ENCODE data around the gene AKR1A1. TPM values are rescaled to one million over a fixed set of nuclear protein-coding genes. Genes with fewer than 3 reads are reported as not detected.

The AKR1A1 gene
- total RNA-seq, 2 experiments from 2014 or later: 25.3 to 31.0 TPM

- H3K9me3 Mint-ChIP-seq: no peaks in the 10 kb centered on the region
- no peaks in the 10 kb centered on the region for H3K9me3 ChIP-seq (ENCODE audit: control insufficient read depth in 1 of 2, insufficient read depth in 1 of 2, low read length in 2 of 2)
- H3K27me3 ChIP-seq (ENCODE audit: control insufficient read depth in 1 of 2, insufficient read depth in 2 of 2, low read length in 2 of 2): no peaks in the 10 kb centered on the region
- H3K4me1 Mint-ChIP-seq (ENCODE audit: low read depth): peaks cover 12% of the 10 kb centered on the region
- ATAC-seq (ENCODE audit: poor library complexity) (no peak), DNase-seq (no peak)
- peaks cover 77% of the 10 kb centered on the region for H3K36me3 Mint-ChIP-seq (ENCODE audit: low read depth)
- H3K4me3 Mint-ChIP-seq: no peak overlapping the region
- TF ChIP-seq CTCF (IDR thresholded peaks at IDR 0.05): no peak
- ChIA-PET CTCF (no interaction called here), POLR2A (no interaction called here)
- peaks cover 2% of the 10 kb centered on the region for H3K4me1 ChIP-seq (ENCODE audit: insufficient read depth, low read length)
- H3K27ac ChIP-seq (ENCODE audit: low read depth in 1 of 2, low read length in 2 of 2): no peak overlapping the region
- intact Hi-C loops (cut with DNase I, micrococcal nuclease): no loop called here
- peak overlapping the region; percentile 35 for H3K27ac Mint-ChIP-seq
- H3K4me3 ChIP-seq (ENCODE audit: low read length): no peak overlapping the region
- H3K27me3 Mint-ChIP-seq: no peaks in the 10 kb centered on the region
- peaks cover 67% of the 10 kb centered on the region for H3K36me3 ChIP-seq (ENCODE audit: insufficient read depth, low read length)
These were observed 67.0 kb downstream of the AKR1A1 start for GRCh38 chr1:45617618-45618017.

- no peak for ATAC-seq (ENCODE audit: poor library complexity)
- peak overlapping the region in 1 of 2 donors; percentile 38 for H3K27ac ChIP-seq (ENCODE audit: low read depth in 1 of 2, low read length in 2 of 2)
- H3K4me1 ChIP-seq (ENCODE audit: insufficient read depth, low read length): peaks cover 2% of the 10 kb centered on the region
- H3K9me3 ChIP-seq (ENCODE audit: control insufficient read depth in 1 of 2, insufficient read depth in 1 of 2, low read length in 2 of 2): no peaks in the 10 kb centered on the region
- no peak overlapping the region for H3K4me3 ChIP-seq (ENCODE audit: low read length)
- ChIA-PET POLR2A (no interaction called here), CTCF (no interaction called here)
- no peaks in the 10 kb centered on the region for H3K27me3 Mint-ChIP-seq
- peaks cover 12% of the 10 kb centered on the region for H3K4me1 Mint-ChIP-seq (ENCODE audit: low read depth)
- TF ChIP-seq CTCF (IDR thresholded peaks at IDR 0.05): no peak
- no peaks in the 10 kb centered on the region for H3K9me3 Mint-ChIP-seq
- intact Hi-C loops (cut with DNase I, micrococcal nuclease): no loop called here
- H3K36me3 Mint-ChIP-seq (ENCODE audit: low read depth): peaks cover 74% of the 10 kb centered on the region
- DNase-seq: no peak
- H3K27ac Mint-ChIP-seq: peak overlapping the region; percentile 61
- no peak overlapping the region for H3K4me3 Mint-ChIP-seq
- H3K36me3 ChIP-seq (ENCODE audit: insufficient read depth, low read length): peaks cover 59% of the 10 kb centered on the region
- H3K27me3 ChIP-seq (ENCODE audit: control insufficient read depth in 1 of 2, insufficient read depth in 2 of 2, low read length in 2 of 2): no peaks in the 10 kb centered on the region
These were observed 68.7 kb downstream of the AKR1A1 start for GRCh38 chr1:45619149-45619921.

Other genes with a start within 250 kb of the AKR1A1 start
- not detected for gene HPDL, start 223.9 kb upstream of the AKR1A1 start, total RNA-seq
- 10 to 100 TPM; 44.5 to 46.2 TPM for gene TOE1, start 210.7 kb upstream of the AKR1A1 start, total RNA-seq
- 10 to 100 TPM; 57.9 to 67.4 TPM for gene MUTYH, start 210.4 kb upstream of the AKR1A1 start, total RNA-seq
- 1 to 10 TPM; 2.8 to 3.4 TPM for gene TESK2, start 59.7 kb upstream of the AKR1A1 start, total RNA-seq
- gene CCDC163, start 50.8 kb upstream of the AKR1A1 start, total RNA-seq: under 1 TPM; 0.42 to 0.58 TPM
- under 1 TPM; 0.27 to 0.81 TPM for gene MMACHC, start 50.5 kb upstream of the AKR1A1 start, total RNA-seq
- gene PRDX1, start 28.9 kb upstream of the AKR1A1 start, total RNA-seq: 10 to 100 TPM; 18.1 to 24.1 TPM
- 100 to 1,000 TPM; 110 to 112 TPM for gene NASP, start 33.2 kb downstream of the AKR1A1 start, total RNA-seq
- 1 to 10 TPM; 2.1 to 2.3 TPM for gene CCDC17, start 73.2 kb downstream of the AKR1A1 start, total RNA-seq
- 100 to 1,000 TPM; 116 to 125 TPM for gene GPBP1L1, start 135.7 kb downstream of the AKR1A1 start, total RNA-seq
- 1 to 10 TPM; 5.6 to 6.3 TPM for gene TMEM69, start 137.4 kb downstream of the AKR1A1 start, total RNA-seq
- gene IPP, start 199.8 kb downstream of the AKR1A1 start, total RNA-seq: 1 to 10 TPM; 6.0 to 6.6 TPM

All from CD4-positive, alpha-beta T cell (primary cell).